Dermis microvascular lymphatic vessel endothelial cell (primary cell): Measurements from ENCODE around the gene SLC26A9. TPM values are rescaled to one million over a fixed set of nuclear protein-coding genes. Genes with fewer than 3 reads are reported as not detected.

Source experiments
- DNase-seq, 2 donors: peaks; one replicate each; pipeline versions ENCODE4 v3.0.0 to v3.0.0-alpha.2; 2010; ENCODE audit warnings: low read depth in 2 of 2
- total RNA-seq: library from RNA; depleted of rRNA; stranded (reverse); fragments of >200 nt; gene quantifications from 2 replicates; pipeline ENCODE4 v1.2.1, GENCODE V29; 2014

The SLC26A9 gene, protein sequence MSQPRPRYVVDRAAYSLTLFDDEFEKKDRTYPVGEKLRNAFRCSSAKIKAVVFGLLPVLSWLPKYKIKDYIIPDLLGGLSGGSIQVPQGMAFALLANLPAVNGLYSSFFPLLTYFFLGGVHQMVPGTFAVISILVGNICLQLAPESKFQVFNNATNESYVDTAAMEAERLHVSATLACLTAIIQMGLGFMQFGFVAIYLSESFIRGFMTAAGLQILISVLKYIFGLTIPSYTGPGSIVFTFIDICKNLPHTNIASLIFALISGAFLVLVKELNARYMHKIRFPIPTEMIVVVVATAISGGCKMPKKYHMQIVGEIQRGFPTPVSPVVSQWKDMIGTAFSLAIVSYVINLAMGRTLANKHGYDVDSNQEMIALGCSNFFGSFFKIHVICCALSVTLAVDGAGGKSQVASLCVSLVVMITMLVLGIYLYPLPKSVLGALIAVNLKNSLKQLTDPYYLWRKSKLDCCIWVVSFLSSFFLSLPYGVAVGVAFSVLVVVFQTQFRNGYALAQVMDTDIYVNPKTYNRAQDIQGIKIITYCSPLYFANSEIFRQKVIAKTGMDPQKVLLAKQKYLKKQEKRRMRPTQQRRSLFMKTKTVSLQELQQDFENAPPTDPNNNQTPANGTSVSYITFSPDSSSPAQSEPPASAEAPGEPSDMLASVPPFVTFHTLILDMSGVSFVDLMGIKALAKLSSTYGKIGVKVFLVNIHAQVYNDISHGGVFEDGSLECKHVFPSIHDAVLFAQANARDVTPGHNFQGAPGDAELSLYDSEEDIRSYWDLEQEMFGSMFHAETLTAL
- not detected in 2 replicates for total RNA-seq

DNA sequence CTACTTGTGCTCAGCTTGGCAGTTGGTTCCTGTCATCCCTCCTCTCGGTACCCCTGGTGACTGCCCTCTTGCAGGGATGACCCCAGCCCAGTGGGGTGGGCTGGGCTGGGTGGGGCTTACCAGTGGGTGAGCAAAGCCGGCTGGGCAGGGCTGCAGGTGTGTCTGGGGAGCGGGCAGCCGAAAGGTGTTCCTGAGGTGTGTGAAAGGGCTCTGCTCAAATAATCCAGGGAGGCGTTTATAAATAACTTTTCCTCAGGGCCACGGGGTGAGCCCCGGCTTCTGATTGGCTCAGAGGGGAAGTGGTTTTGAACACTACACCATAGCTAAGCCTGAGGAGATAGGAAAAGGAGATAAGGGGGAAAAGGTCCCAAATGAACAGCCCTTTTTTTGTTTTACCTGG is at the start of gene SLC26A9:
Gene SLC26A9 (minus strand): TSS at position 212 of the 400 bp plus-strand sequence. CDS start 7,636 bp downstream, outside the sequence.
- DNase-seq: no peak

DNA sequence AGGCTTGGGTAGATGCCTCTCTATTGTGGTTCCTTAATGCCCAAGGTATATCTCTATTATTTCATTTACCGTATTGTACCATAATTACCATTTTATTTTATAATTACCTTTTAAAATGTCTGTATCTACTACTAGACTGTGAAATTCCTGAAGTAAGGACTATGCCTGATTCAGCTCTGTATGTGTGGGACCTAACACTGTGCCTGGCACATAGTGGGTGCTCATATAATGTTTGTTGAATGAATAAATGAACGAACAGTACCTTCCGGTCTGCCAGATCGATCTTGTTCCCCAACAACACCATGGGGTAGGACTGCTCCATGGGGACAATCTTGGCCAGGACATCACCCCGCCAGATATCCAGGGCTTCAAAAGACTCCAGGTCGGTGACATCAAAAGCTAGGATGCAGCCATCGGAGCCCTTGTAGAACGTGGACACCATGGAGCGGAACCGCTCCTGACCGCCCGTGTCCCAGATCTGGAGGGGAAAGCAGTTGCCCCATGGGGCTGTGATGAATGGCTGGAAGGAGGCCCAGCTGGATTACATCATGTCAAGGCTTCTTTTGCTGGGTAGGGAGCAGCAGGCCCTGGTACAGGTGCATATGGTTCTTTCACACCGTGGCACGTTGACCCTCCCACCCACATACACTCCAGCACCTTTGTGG is 49.1 kb upstream of the SLC26A9 start:
- DNase-seq: no peak

DNA sequence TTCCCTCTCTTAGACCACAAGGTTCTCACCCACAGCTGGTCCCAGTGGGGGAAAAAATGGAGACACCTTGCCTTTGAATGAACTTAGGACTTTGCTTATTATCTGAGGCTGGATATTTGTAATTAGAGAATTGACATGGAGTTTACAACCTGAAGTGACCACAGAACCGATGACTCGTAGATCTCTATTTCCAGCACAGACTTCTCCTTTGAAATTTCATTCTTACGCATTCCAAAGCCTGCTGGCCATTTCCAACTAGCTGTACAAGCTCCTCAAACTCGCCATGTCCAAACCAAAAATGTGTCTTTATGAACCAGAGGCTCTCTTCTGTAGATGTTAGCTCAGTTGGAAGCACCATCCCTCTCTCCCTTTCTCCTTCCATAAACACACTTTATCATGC is 48.0 kb upstream of the SLC26A9 start:
- no peak for DNase-seq

DNA sequence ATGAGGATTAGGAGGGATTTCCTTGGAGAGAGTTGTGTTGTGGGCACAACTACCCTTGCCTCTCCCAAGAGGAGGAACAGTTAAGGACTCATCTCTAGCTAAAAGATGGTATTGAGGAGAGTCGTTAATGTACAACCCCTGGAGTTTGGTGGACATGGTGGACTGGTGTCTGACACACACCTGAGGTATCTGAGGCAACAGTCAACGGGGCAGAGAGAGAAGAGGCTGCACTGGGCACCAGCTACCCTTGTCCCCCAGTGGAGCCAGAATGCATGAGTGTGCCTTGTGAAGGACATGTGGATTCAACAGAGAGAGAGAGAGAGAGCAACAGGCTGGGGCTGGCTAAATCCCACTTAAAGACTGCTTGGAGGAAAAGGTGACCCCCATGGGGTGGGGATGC is 47.0 kb upstream of the SLC26A9 start:
- no peak for DNase-seq

DNA sequence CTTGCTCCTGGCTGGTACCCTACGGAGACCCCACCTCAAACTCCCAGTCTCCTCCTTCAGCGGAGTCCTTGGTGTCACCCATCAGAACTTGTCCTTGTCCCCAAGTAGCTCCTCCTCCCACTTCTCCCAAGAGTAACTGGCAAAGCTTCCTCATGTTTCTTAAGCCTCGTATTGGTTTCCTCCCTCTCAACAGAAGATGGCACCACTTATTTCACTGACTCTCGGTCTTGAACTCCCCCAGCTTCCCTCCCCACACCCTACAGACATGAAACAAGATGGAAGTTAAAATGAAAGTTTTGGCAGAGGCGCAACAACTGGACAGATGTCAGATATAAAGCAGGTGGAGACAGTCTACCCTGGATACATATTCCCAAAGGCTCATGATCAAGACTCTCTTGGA is 46.5 kb upstream of the SLC26A9 start:
- DNase-seq: no peak

DNA sequence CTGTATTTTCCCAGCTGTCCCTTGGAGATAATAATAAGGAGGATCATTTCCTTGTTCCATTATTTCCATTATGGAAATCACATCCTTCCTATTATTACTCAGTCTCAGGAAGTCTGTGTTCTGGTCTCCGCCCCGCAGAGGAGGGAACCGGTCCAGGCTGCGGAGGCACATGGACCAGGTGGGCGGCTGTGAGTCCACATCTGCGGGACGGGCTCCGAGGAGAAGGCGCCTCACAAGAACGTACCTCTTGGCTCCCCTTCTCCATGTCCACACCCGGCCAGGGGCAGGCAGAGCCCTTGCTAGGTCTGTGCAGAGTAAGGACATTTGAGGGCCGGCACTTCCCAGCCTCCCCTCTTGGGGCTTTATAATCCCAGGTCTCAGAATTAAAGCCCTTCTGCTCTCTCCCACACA is 45.3 kb upstream of the SLC26A9 start:
- DNase-seq: peak in 1 of 2 donors; percentile 66

DNA sequence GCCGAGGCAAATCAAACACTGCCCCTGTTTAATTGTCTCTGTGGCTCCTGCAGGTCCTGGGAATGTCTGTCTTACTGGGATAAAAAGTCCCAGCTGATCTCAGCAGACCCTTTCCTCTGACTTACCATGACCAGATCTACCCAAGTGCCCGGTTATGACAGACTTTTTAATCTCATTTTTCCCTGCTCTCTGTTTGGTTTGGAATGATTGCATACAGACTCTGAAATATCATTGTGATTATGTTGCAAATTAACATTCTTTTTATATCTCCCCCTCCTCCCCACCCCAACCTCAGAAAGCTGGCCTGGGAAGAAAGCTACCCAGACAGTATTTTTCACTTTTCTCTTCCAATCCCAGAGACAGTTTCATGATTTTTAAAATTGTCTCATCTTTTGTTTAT is 43.6 kb upstream of the SLC26A9 start:
- DNase-seq: no peak

DNA sequence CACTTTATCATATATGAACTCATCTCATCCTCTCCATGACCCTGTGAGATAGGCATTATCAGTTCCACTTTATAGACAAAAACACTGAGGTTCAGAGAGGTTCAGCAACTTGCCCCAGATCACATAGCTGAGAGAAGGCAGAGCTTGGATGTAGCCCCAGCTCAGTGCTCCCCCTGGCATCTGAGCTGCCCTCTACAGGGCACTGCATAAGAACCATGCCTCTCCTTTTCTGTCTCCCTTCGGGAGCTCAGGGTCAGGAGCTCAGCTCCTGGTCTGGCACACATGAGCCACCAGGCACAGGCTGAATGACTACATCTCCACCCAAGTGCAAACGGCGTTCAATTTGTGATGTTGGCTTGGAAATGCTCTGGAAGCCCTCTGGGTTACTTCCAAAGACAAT is 43.0 kb upstream of the SLC26A9 start:
- no peak for DNase-seq

DNA sequence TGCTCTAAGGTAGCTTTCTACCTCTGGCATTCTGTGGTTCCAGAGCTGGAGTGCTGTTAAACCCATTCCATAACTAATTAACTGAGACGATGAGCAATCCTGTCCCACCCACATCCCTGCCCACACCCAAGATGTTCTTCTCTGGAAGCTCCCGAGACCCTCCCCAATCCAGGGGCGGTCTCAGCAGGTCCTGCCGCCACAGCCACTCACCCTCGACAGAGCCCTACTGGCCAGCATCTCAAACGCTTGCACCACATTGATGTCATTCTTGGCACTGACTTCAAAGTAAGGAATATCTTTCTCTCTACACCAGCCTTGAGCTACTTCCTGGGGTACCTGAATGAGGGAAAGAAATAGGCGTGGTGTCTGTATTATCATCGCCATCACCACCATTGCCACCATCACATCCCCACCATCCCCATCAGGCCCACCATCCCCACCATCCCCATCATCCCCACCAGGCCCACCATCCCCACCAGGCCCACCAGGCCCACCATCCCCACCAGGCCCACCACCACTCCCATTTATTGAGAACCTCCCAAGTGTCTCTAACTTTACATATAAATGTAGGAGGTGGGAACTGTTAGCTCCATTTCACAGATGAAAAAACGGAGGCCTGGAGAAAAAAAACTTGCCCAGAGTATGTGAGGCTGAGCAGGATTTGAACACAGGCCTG is 42.2 kb upstream of the SLC26A9 start:
- no peak for DNase-seq

DNA sequence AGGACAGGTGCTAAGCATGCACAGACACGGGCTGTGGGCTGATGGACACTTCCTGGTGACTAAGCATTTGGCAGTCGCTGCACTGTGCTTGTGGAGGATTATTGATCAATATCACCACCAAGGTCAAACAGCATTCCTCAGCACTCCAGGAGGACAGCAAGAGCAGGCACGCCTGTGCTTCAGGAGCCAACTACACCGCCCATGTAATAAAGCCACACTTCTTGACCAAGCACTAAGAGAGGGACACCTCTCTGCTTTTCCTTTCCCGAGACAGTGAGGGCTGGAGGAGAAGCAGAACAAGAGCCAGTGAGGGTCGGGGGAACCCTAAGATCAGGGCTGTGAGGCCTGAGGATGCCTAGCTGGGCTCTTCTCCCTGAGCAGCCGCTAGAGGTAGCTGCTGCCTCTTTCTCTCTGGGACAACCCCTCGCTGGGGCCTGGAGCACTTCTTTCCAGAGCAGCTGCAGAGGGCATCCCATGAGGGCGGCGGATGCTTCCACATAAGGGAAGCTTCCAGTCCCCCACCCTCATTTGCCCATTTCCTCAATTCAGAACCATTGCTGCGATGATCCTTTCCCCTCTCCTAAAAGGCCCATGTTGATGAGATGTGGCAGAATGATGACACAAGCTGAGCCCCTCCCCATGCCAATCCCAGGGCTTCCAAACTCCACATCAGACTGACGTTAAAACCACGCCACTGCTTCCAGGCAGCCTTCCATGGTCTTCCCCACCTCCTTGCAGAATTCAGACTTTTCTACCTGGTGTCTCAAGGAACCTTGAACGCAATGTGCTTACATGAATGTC is 40.9 kb upstream of the SLC26A9 start:
- DNase-seq: peak; percentile 29 to 66

DNA sequence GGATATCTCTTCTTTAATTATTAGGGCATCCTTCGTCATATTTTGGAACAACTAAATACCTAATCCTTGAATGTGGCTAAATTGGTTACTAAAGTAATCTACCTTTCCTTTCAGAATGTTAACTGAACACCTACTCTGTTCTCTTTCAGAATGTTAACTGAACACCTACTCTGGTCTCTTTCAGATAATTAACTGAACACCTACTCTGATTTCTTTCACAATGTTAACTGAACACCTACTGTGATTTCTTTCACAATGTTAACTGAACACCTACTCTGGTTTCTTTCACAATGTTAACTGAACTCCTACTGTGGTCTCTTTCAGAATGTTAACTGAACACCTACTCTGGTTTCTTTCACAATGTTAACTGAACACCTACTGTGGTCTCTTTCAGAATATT is 38.0 kb upstream of the SLC26A9 start:
- DNase-seq: no peak

DNA sequence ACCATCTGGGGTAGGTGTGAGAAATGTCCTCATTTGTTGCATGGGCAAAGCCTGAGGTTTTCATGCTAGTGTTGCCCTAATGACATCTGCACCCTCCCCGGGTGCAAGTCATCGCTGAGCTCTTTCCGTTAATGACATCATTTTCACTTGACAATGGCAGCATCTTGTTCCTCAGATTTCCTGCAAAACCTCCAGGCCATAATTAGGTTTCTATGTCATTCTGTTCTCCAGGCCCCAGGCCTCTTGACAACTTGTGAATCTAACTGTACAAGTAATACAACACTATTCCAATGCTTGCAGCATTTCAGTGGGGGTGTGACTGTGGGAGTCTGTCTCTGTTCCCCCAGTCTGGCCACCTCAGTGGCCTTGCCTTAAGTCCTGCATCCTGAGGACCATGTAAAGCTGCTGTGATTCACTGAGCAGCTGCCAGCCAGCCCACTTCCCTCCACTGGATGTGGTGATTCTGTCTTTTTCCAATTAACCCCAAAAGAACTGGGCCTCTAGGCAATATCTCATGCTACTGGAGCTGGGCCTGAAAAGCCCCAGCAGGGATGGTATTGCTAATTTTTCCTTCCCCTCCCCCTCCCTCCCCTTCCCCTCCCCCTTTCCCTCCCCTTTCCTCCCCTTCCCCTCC is 37.1 kb upstream of the SLC26A9 start:
- peak in 1 of 2 donors; percentile 54 for DNase-seq

DNA sequence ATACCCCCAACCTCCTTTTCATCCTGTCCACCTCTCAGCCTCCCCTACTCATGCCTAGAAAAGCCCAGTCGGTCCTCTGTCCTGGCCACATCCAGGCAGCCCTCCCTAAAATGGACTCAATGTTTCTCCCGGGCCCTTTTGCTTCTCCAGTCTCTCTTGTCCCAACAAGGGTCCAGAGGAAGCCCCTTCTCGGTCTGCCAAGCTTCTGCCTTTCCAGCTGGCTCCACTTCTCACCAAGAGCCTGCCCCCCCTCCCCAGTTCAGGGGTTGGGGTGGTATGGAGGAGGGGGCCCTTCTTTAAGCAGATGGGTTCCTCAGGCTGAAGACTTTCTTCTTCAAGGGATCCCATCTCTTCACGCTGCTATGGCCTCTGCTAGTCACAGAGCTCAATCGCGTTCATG is 36.0 kb upstream of the SLC26A9 start:
- no peak for DNase-seq

DNA sequence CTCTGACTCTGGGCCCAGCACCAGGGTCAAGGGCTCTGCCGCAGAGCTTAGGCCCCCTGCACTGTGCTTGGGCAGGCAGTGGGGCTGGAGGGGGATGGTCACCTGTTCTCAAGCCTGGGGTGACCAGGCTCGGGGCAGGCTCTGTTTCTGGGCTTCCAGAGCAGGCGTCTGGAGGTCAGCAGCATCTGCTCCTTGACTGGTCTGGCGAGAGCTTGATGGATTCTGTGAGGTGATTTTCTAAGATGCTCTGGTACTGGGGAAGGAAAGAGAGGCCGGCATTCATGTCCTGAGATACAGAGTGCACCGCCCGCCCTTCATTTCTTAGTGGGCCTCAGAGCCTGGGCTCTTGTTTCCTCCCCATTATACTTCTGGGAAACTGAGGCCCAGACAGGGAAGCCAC is 35.4 kb upstream of the SLC26A9 start:
- no peak for DNase-seq

DNA sequence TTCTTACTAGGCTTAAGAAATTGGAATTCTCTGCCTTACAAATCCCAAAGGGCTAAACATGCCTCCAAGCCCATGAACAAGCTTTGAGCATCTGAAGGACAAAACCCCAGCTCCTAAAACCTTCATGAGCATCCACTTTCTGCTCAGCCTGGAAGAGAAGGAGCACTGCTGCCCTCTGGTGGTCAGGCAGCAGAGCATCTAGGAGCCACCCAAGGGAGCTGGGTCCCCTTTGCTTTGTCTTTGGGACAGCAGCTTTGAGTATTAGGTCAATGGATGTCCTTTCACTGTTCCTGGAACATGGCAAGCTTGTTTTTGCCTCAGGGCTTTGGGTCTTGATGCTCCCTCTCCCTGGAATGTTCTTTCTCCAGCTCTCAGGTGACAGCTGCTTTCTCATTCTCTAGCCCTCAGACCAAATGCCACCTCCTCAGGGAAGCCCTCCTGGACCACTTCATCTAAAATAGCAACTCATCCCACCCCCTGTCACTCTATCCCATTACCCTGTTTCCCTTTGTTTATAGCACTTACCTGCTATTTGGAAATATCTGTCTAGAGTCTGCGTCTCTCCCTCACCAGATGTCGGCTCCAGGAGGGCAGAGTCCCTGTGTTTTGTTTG is 34.3 kb upstream of the SLC26A9 start:
- DNase-seq: peak; percentile 62 to 81

DNA sequence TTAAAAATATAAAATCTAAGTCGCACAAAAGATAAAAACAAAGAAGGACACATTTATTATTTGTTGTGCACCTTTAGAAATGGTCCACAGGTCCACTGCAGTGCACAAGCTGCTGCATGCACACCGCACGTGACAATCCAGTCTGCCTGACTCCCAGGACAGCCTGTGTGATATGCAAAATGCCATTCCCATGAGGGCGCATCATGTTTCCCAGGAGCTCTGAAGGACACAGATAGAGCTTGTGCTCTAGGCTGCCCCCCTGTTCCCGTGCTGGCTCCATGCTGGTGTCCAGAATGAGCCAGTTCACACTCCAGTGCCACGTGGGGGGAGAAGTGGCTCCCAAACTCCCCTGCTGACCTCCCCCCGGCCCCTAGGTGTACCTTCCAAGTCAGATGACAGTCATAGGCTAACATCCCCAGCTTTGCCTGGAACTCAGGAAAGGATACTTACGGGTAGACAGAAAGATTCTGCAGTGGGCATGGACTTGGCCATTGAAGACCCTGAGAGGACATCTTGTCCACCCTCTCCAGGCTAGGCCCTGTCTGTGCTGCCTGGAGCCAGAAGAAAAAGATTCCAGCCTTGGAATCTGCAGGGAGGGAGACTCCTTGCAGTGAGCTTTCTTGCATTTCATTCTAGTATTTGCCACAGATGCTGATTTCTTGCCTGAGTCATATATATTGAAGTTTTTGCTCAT is 33.6 kb upstream of the SLC26A9 start:
- DNase-seq: no peak

DNA sequence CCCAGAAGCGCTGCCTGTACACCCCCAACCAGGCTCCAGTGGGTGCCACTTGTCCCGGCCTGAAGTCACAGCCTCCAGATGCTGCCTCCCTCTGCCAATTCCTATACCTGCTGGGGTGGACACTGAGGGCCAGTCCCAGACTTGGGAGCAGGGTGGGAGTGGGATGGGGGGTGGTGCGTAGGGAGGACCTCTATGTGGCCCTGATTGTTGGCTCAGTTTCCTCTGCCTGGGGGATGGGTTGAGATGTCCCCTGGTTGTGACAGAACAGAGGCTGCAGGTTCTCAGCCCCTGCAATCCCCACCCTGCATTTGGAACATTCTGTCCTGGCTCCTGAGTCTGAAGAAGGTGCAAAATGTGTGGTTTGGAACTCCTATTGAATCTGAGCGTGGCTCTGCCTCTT is 32.8 kb upstream of the SLC26A9 start:
- DNase-seq: no peak

DNA sequence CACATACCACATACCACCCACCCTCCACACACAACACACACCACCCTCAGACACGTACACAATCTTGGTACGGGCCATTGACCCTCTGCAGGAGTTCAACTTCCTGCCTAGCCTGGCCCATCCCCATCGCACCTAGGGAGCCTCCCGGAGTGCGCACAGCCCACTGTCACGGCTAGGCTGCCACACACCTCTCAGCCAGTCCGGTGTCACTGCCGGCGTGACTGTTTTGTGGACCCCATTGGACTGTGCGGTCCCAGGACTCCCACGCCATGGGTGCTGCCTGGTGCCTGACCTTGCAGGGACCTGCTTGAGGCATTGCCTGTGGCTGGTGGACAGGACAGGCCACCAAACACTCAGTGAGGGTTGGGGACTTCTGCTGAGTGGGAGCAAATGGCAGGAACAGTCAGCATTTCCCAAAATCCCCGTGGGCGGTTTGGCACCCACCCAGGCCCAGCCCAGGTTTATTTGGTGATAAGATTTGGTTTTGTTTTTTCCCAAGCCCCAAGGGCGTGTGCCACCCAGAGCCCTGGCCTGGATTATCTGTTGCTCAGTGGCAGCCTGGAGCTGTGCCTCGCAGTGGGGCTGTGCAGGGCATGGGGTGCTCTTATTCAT is 32.2 kb upstream of the SLC26A9 start:
- DNase-seq: no peak

DNA sequence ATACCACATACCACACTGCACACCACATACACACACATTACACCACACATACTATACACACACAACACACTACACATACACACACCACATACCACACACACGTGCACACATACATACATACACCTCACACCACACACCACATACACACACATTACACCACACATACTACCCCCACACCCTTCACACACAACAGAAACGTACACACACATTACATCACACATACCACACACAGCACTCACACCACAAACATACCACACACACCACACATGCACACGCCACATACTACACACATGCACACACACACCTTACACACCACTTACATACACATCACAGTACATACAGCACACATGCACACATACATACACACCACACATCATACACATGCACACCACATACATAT is 31.5 kb upstream of the SLC26A9 start:
- no peak for DNase-seq
